OCI-LY3 (cell line): ENCODE results near the gene ZNF45.

Experiments used
- CTCF ChIP-seq: fragments of 200-600, 300-600 bp; sonication (generic); IDR thresholded peaks from 2 replicates; pipeline ENCODE4 v1.5.1; 2014; ENCODE audit warnings: antibody characterized with exemption, low read length, low read depth
- EZH2phosphoT487 ChIP-seq: fragments of 200-600 bp; shearing (Covaris generic); IDR thresholded peaks from 2 replicates; pipeline ENCODE4 v1.6.1; 2018; ENCODE audit warnings: antibody characterized with exemption, mixed run types, low read depth

DNA sequence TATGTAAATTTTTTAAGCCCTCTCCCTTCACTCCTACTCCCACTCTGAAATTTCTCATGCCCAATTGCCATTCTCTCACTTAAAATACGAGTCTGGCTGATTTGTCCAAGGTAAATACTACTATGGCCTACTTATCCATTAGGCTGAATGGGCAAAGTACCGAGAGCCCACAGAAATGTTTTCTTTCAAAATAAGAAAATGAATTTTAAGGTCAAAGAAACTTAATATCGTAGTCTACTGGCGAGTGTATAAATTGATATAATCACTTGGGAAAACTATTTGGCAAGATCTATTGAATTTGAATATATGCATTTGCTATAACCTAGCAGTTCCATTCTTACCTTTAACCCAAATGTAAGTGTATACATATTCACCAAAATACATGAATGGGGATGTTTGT lies 32.7 kb downstream of the ZNF45 start:
- TF ChIP-seq CTCF (no peak), EZH2phosphoT487 (no peak)
